H1 (cell line): ENCODE measurements around the gene AP3S1. TPM values are rescaled to one million over a fixed set of nuclear protein-coding genes. Genes with fewer than 3 reads are reported as not detected.

Experiments
- CBX5 ChIP-seq: fragments of 300-800, 300-1000 bp; sonication (generic); IDR thresholded peaks from 2 replicates; pipeline ENCODE4 v1.7.1; 2016; ENCODE audit warnings: antibody characterized with exemption, low read length, low read depth
- CHD7 ChIP-seq: fragments of 300-600 bp; sonication (generic); IDR thresholded peaks from 2 replicates; pipeline ENCODE4 v1.7.1; 2012; ENCODE audit warnings: low read length, moderate library complexity, mild to moderate bottlenecking, inconsistent platforms; ENCODE audit not compliant: insufficient replicate concordance
- MAFK ChIP-seq: IDR thresholded peaks from 2 replicates; pipeline ENCODE4 v1.6.1; 2012; ENCODE audit warnings: low read depth, mild to moderate bottlenecking, improper control_type of control experiment, low read length
- SRF ChIP-seq: IDR thresholded peaks from 2 replicates; pipeline ENCODE4 v1.6.1; 2011; ENCODE audit warnings: mild to moderate bottlenecking, low read depth, low read length, moderate library complexity
- polyA plus RNA-seq, 7 experiments: library from polyadenylated mRNA; depleted of rRNA in 3 of 7; stranded (reverse) in 5 of 7; unstranded in 2 of 7; fragments of >200 nt in 5 of 7; fragments of 200-250 nt in 2 of 7; gene quantifications; 1 replicate in 5 of 7; 2 replicates in 1 of 7; 4 replicates in 1 of 7; pipeline versions ENCODE4 v1.2.1 to v1.2.3, GENCODE V29; 2011 to 2013; ENCODE audit warnings: missing spikeins in 2 of 7, mixed read lengths in 2 of 7
- total RNA-seq: library from RNA; stranded (reverse); fragmentation: NEBNext Ultra II Directional; extraction: Animal tissue kit (Norgen Biotek cat#: 25700); gene quantifications from 2 replicates; pipeline ENCODE4 v1.2.1, GENCODE V29; 2021

The AP3S1 gene
- total and polyA plus RNA-seq, 2 of the 8 experiments (the other 6 are each of a cell fraction or from before 2014, with no cell fraction given) = 26.6 to 72.7 TPM

DNA sequence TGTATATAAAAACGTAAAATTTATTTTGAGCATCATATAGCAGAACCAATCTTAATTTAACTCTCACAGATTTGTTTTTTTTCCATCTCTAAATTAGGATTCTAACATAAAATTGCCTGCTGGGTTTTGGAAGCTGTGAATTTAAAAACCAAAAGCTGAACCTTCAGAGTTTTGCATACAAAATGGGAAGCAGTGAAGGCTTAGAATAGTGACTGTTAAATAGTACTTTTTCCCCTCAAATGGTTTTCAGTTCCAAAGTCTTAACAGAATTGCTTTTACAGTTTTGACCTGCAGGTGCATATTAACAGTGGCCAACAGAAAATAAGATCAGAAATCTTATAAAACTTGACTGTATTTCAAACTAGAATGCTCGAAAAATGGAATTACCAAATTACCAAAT is 65.4 kb downstream of the AP3S1 start (continued):
- TF ChIP-seq CHD7 = no peak
- no peak for TF ChIP-seq SRF
- no peak for TF ChIP-seq MAFK
- TF ChIP-seq CBX5 = no peak
